Endothelial cell of umbilical vein (primary cell): Measurements from ENCODE around the gene SNAI3. TPM values are rescaled to one million over a fixed set of nuclear protein-coding genes. Genes with fewer than 3 reads are reported as not detected.

Experiments
- BruUV-seq: library from RNA; stranded (reverse); fragments of 400-500 nt; replicated peaks from 2 replicates; lab custom pipeline; 2021; lab: Mats Ljungman, UMichigan
- CTCF ChIA-PET: fragments of 300-600, 350-600 bp; sonication (Branson Sonifier 250); formaldehyde crosslinking; loops from one replicate; lab custom pipeline; 2021; ENCODE audit warnings: antibody characterized with exemption, inconsistent platforms; lab: Charles Lee
- POLR2A ChIA-PET: fragments of 300-600, 350-600 bp; sonication (Branson Sonifier 250); formaldehyde crosslinking; loops from one replicate; lab custom pipeline; 2021; ENCODE audit warnings: antibody characterized with exemption, inconsistent platforms; lab: Charles Lee
- DNase-seq: peaks from one replicate; pipeline ENCODE4 v3.0.0-alpha.2; 2011; ENCODE audit warnings: low read depth, low spot score
- FAIRE-seq: peaks from 2 replicates; lab custom pipeline; 2011; peaks lifted over from hg19 to GRCh38; lab: Jason Lieb, UNC
- H2AFZ ChIP-seq: 2 replicates; pipeline ENCODE4 v1.6.0; 2012; ENCODE audit warnings: low read depth, low read length, control low read depth, inconsistent platforms
- H3K27ac ChIP-seq: 2 replicates; pipeline ENCODE4 v1.5.1; 2011; ENCODE audit warnings: low read depth, mild to moderate bottlenecking, control low read depth, low read length, moderate library complexity; ENCODE audit not compliant: insufficient read depth
- H3K27me3 ChIP-seq, 2 experiments: 2 replicates each; pipeline versions ENCODE4 v1.6.0 to v1.6.1; 2011; ENCODE audit warnings: low read length in 2 of 2, mixed read lengths in 1 of 2; ENCODE audit not compliant: control insufficient read depth in 2 of 2, insufficient read depth in 2 of 2
- H3K36me3 ChIP-seq, 2 experiments: 2 replicates in 1 of 2; 3 replicates in 1 of 2; pipeline ENCODE4 v1.5.1; 2011; ENCODE audit warnings: low read length in 2 of 2, mild to moderate bottlenecking in 1 of 2, moderate library complexity in 1 of 2; ENCODE audit not compliant: control insufficient read depth in 2 of 2, insufficient read depth in 2 of 2; ENCODE audit errors: extremely low read depth in 1 of 2
- H3K4me1 ChIP-seq: 3 replicates; pipeline ENCODE4 v1.5.1; 2011; ENCODE audit warnings: mild to moderate bottlenecking, low read length; ENCODE audit not compliant: control insufficient read depth, insufficient read depth; ENCODE audit errors: extremely low read depth
- H3K4me2 ChIP-seq: 2 replicates; pipeline ENCODE4 v1.6.1; 2011; ENCODE audit warnings: low read length, control low read depth, mixed read lengths; ENCODE audit not compliant: insufficient read depth
- H3K4me3 ChIP-seq, 3 experiments: fragments of 200-600 bp in 1 of 3; sonication (generic), shearing (Covaris generic) in 1 of 3; replicated peaks in 1 of 3; 2 replicates each; pipeline ENCODE4 v1.5.1; 2011 to 2016; ENCODE audit warnings: control low read depth in 3 of 3, low read length in 3 of 3, mild to moderate bottlenecking in 2 of 3, inconsistent platforms in 1 of 3, low read depth in 1 of 3, moderate library complexity in 1 of 3; ENCODE audit not compliant: insufficient read depth in 1 of 3
- H3K79me2 ChIP-seq: 2 replicates; pipeline ENCODE4 v1.6.0; 2012; ENCODE audit warnings: low read length, inconsistent platforms; ENCODE audit not compliant: control insufficient read depth, insufficient read depth
- H3K9ac ChIP-seq: replicated peaks from 2 replicates; pipeline ENCODE3; 2011; ENCODE audit warnings: low read length, control low read depth; ENCODE audit not compliant: insufficient read depth; ENCODE audit errors: extremely low read depth
- H3K9me1 ChIP-seq: replicated peaks from 3 replicates; pipeline ENCODE4 v1.6.0; 2011; ENCODE audit warnings: mild to moderate bottlenecking, low read length; ENCODE audit not compliant: control insufficient read depth, insufficient read depth; ENCODE audit errors: extremely low read depth
- H3K9me3 ChIP-seq: replicated peaks from 2 replicates; pipeline ENCODE4 v1.5.1; 2012; ENCODE audit warnings: low read length, inconsistent platforms; ENCODE audit not compliant: control insufficient read depth, insufficient read depth
- H4K20me1 ChIP-seq: replicated peaks from 2 replicates; pipeline ENCODE3; 2011; ENCODE audit warnings: mild to moderate bottlenecking, low read length; ENCODE audit not compliant: control insufficient read depth, insufficient read depth; ENCODE audit errors: extremely low read depth
- CTCF ChIP-seq, 2 donors: IDR thresholded peaks; 1 replicate in 1 of 2; 2 replicates in 1 of 2; pipeline ENCODE4 v1.5.1; 2011; ENCODE audit warnings: low read length in 2 of 2, mild to moderate bottlenecking in 2 of 2, moderate library complexity in 2 of 2, control low read depth in 1 of 2, inconsistent platforms in 1 of 2, low read depth in 1 of 2; ENCODE audit not compliant: insufficient read depth in 1 of 2; ENCODE audit errors: extremely low read depth in 1 of 2
- EZH2 ChIP-seq: IDR thresholded peaks from 2 replicates; pipeline ENCODE4 v1.6.1; 2012; ENCODE audit warnings: borderline replicate concordance, low read depth, mild to moderate bottlenecking, moderate library complexity, low read length, inconsistent platforms; ENCODE audit not compliant: severe bottlenecking
- FOS ChIP-seq: IDR thresholded peaks from 2 replicates; pipeline ENCODE4 v1.6.1; 2011; ENCODE audit warnings: mild to moderate bottlenecking, low read length, moderate library complexity, borderline replicate concordance; ENCODE audit not compliant: insufficient read depth
- GATA2 ChIP-seq: IDR thresholded peaks from 2 replicates; pipeline ENCODE4 v1.7.0; 2011; ENCODE audit warnings: low read depth, mild to moderate bottlenecking, moderate library complexity, mixed read lengths, low read length; ENCODE audit not compliant: insufficient read length, insufficient read depth
- JUN ChIP-seq: IDR thresholded peaks from 2 replicates; pipeline ENCODE4 v1.6.1; 2011; ENCODE audit warnings: borderline replicate concordance, low read depth; ENCODE audit not compliant: insufficient read length, insufficient read depth
- MAX ChIP-seq: IDR thresholded peaks from 2 replicates; pipeline ENCODE4 v1.6.1; 2011; ENCODE audit not compliant: insufficient read depth, insufficient read length
- MYC ChIP-seq: IDR thresholded peaks from one replicate; pipeline ENCODE4 v1.6.1; 2011; ENCODE audit warnings: mild to moderate bottlenecking, low read depth, low read length
- POLR2A ChIP-seq: IDR thresholded peaks from 2 replicates; pipeline ENCODE4 v1.6.1; 2012; ENCODE audit warnings: low read depth, mild to moderate bottlenecking, control low read depth, low read length
- POLR2AphosphoS5 ChIP-seq: IDR thresholded peaks from 2 replicates; pipeline ENCODE4 v1.6.1; 2012; ENCODE audit warnings: low read depth, mild to moderate bottlenecking, control low read depth, low read length, moderate library complexity; ENCODE audit not compliant: insufficient read depth
- dilution Hi-C: fragments of 300-500 bp; cut with MboI; formaldehyde crosslinking; loops from one replicate; pipeline ENCODE4 v1.15.0; 2019; ENCODE audit warnings: low sequenced_read_pairs; ENCODE audit not compliant: extremely low pct_ligation_motif_present
- intact Hi-C: fragments of 100-400 bp; cut with micrococcal nuclease; formaldehyde crosslinking; loops from one replicate; pipeline ENCODE4 v1.10.0; 2022
- polyA plus RNA-seq, 4 experiments: library from polyadenylated mRNA; depleted of rRNA in 3 of 4; stranded (reverse) in 3 of 4; unstranded in 1 of 4; fragments of >200 nt; gene quantifications; 2 replicates each; pipeline versions ENCODE4 v1.2.1 to v1.2.3, GENCODE V29; 2011 to 2012; ENCODE audit warnings: missing spikeins in 1 of 4
- total RNA-seq: library from RNA; stranded (reverse); gene quantifications from 2 replicates; pipeline ENCODE4 v1.2.3, GENCODE V29; 2021

The SNAI3 gene
- total and polyA plus RNA-seq, 2 donors (not counting 3 experiments of a cell fraction or from before 2014, with no cell fraction given) = 0.30 to 0.31 TPM

GRCh38 chr16:88712362-88712979 is 26.2 kb upstream of the SNAI3 start:
- Histone ChIP-seq H4K20me1 (no peaks in the 10 kb centered on the region), H3K4me3 (no peak overlapping the region), H3K4me2 (no peak overlapping the region), H3K9me3 (no peaks in the 10 kb centered on the region), H3K36me3 (peaks cover 13 to 42% of the 10 kb centered on the region in 2 experiments), H2AFZ (no peak overlapping the region), H3K27ac (no peak overlapping the region), H3K9ac (no peak overlapping the region), H3K9me1 (no peaks in the 10 kb centered on the region), H3K27me3 (no peaks in the 10 kb centered on the region), H3K4me1 (no peaks in the 10 kb centered on the region), H3K79me2 (peaks cover 17% of the 10 kb centered on the region)
- BruUV-seq = no TSS peak
- ChIA-PET CTCF (interaction anchor here (2.3 kb wide), 1 partner anchor 25 kb away, joined by 10 read pairs; no protein-coding TSS in a partner anchor), POLR2A (no interaction called here)
- TF ChIP-seq MAX = no peak
- TF ChIP-seq MYC = no peak
- dilution Hi-C loops = no loop called here
- DNase-seq = no peak
- FAIRE-seq = no peak
- intact Hi-C loops = no loop called here

- no peak overlapping the region for H2AFZ ChIP-seq
- H3K9me3 ChIP-seq = no peaks in the 10 kb centered on the region
- H3K36me3 ChIP-seq = peaks cover 11 to 37% of the 10 kb centered on the region in 2 experiments
- FAIRE-seq = no peak
- no peak for DNase-seq
- H3K4me2 ChIP-seq = no peak overlapping the region
- H4K20me1 ChIP-seq = no peaks in the 10 kb centered on the region
- TF ChIP-seq MAX (no peak), MYC (no peak), CTCF (IDR thresholded peaks at IDR 0.05; ENCODE audit: extremely low read depth in 1 of 2, insufficient read depth in 1 of 2, low read depth in 1 of 2, low read length in 2 of 2) (no peak), POLR2AphosphoS5 (no peak), JUN (no peak), EZH2 (no peak), FOS (no peak), POLR2A (no peak), GATA2 (no peak)
- BruUV-seq = no TSS peak
- peaks cover 5% of the 10 kb centered on the region for H3K4me1 ChIP-seq
- H3K79me2 ChIP-seq = peaks cover 23% of the 10 kb centered on the region
- POLR2A ChIA-PET = no interaction called here
- no peak overlapping the region for H3K27ac ChIP-seq
- H3K27me3 ChIP-seq = no peaks in the 10 kb centered on the region
- H3K9ac ChIP-seq = no peak overlapping the region
- dilution Hi-C loops (no loop called here), intact Hi-C loops (no loop called here)
- CTCF ChIA-PET = interaction anchor here (2.3 kb wide), 1 partner anchor 26 kb away, joined by 10 read pairs; no protein-coding TSS in a partner anchor
- H3K4me3 ChIP-seq = no peak overlapping the region
- H3K9me1 ChIP-seq = no peaks in the 10 kb centered on the region
Observed at GRCh38 chr16:88711750-88712340, 25.5 kb upstream of the SNAI3 start.
